Thyroid gland (tissue), 4 donors: ENCODE results near the gene TPK1. TPM values are rescaled to one million over a fixed set of nuclear protein-coding genes. Genes with fewer than 3 reads are reported as not detected.

ENCODE experiments used
- DNase-seq, 2 donors: peaks; one replicate each; pipeline ENCODE4 v3.0.0-alpha.2; 2019
- H3K27ac ChIP-seq, 3 donors: fragments of 200-600 bp; sonication (generic); 1 replicate in 2 of 3; 2 replicates in 1 of 3; pipeline ENCODE4 v1.5.1; 2016 to 2019; ENCODE audit warnings: mild to moderate bottlenecking in 1 of 3, moderate library complexity in 1 of 3
- H3K27me3 ChIP-seq: fragments of 200-600 bp; sonication (generic); one replicate; pipeline ENCODE4 v1.5.1; 2019
- H3K36me3 ChIP-seq, 2 donors: fragments of 200-600 bp; sonication (generic); one replicate each; pipeline ENCODE4 v1.5.1; 2016 to 2019
- H3K4me1 ChIP-seq, 2 donors: fragments of 200-600 bp; sonication (generic); one replicate each; pipeline ENCODE4 v1.5.1; 2017 to 2019
- H3K4me3 ChIP-seq, 3 donors: fragments of 200-600 bp; sonication (generic); replicated peaks in 1 of 3; 1 replicate in 2 of 3; 2 replicates in 1 of 3; pipeline ENCODE4 v1.5.1; 2016; ENCODE audit warnings: mild to moderate bottlenecking in 1 of 3
- H3K9me3 ChIP-seq: fragments of 200-600 bp; sonication (generic); one replicate; pipeline ENCODE4 v1.5.1; 2017
- CTCF ChIP-seq, 6 experiments: fragments of 200-600 bp in 3 of 6; fragments of 450-650 bp in 3 of 6; sonication (generic) in 3 of 6; IDR thresholded peaks; one replicate each; pipeline ENCODE4 v1.5.1; 2016 to 2019; ENCODE audit warnings: antibody characterized with exemption in 6 of 6, mild to moderate bottlenecking in 2 of 6, inconsistent platforms in 1 of 6, moderate library complexity in 1 of 6
- POLR2A ChIP-seq, 2 donors: fragments of 450-650 bp; IDR thresholded peaks; one replicate each; pipeline ENCODE4 v1.6.1; 2017; ENCODE audit warnings: antibody characterized with exemption in 2 of 2, mild to moderate bottlenecking in 2 of 2, moderate library complexity in 1 of 2
- WGBS, 2 donors: methylation state at CpG; one replicate each; pipeline ENCODE4 v1.1.5; 2017; 5-methylcytosine and 5-hydroxymethylcytosine counted together
- intact Hi-C: fragments of 100-400 bp; cut with DNase I; formaldehyde crosslinking; loops from one replicate; pipeline ENCODE4 v1.15.1; 2023
- total RNA-seq, 4 donors: library from RNA; depleted of rRNA; stranded (reverse); fragments of >200 nt; gene quantifications; one replicate each; pipeline ENCODE4 v1.2.3, GENCODE V29; 2016

TPK1 gene
- total RNA-seq, 4 donors from 2014 or later, result 2.6 to 10.4 (median 6.2) TPM

- Histone ChIP-seq H3K36me3 (no peaks in the 10 kb centered on the region), H3K27ac (no peak overlapping the region), H3K4me3 (no peak overlapping the region), H3K4me1 (no peaks in the 10 kb centered on the region), H3K27me3 (no peaks in the 10 kb centered on the region), H3K9me3 (no peaks in the 10 kb centered on the region)
- no peak for TF ChIP-seq POLR2A (IDR thresholded peaks at IDR 0.05)
- TF ChIP-seq CTCF (IDR thresholded peaks at IDR 0.05), result no peak
- intact Hi-C loops, result no loop called here
- DNase-seq, result no peak
Observed at GRCh38 chr7:144594580-144594979, 241.3 kb downstream of the TPK1 start.

- H3K4me1 ChIP-seq, result no peaks in the 10 kb centered on the region
- 73 to 74% methylated on average over 4 of the region's 4 CpGs for WGBS, 2 donors
- H3K27me3 ChIP-seq, result no peaks in the 10 kb centered on the region
- no peaks in the 10 kb centered on the region for H3K36me3 ChIP-seq
- no peak for DNase-seq
- no peak overlapping the region for H3K27ac ChIP-seq
- H3K4me3 ChIP-seq, result no peak overlapping the region
- no peaks in the 10 kb centered on the region for H3K9me3 ChIP-seq
- TF ChIP-seq CTCF (IDR thresholded peaks at IDR 0.05) (no peak), POLR2A (IDR thresholded peaks at IDR 0.05) (no peak)
- intact Hi-C loops, result no loop called here
Observed at GRCh38 chr7:144588559-144589051, 247.2 kb downstream of the TPK1 start.

- Histone ChIP-seq H3K36me3 (no peaks in the 10 kb centered on the region), H3K27ac (no peak overlapping the region), H3K27me3 (no peaks in the 10 kb centered on the region), H3K4me1 (no peaks in the 10 kb centered on the region), H3K4me3 (no peak overlapping the region), H3K9me3 (no peaks in the 10 kb centered on the region)
- TF ChIP-seq POLR2A (IDR thresholded peaks at IDR 0.05) (no peak), CTCF (IDR thresholded peaks at IDR 0.05) (no peak)
- WGBS, 2 donors, result 88 to 95% methylated on average over 1 of the region's 1 CpG
- DNase-seq, result no peak
- intact Hi-C loops, result no loop called here
Observed at GRCh38 chr7:144587701-144588100, 248.2 kb downstream of the TPK1 start.

GRCh38 chr7:144584726-144585125 is 251.1 kb downstream of the TPK1 start:
- DNase-seq, result no peak
- Histone ChIP-seq H3K9me3 (no peaks in the 10 kb centered on the region), H3K4me3 (no peak overlapping the region), H3K36me3 (no peaks in the 10 kb centered on the region), H3K27me3 (no peaks in the 10 kb centered on the region), H3K27ac (no peak overlapping the region), H3K4me1 (no peaks in the 10 kb centered on the region)
- WGBS, 2 donors, result 92 to 93% methylated on average over 3 of the region's 3 CpGs
- TF ChIP-seq CTCF (IDR thresholded peaks at IDR 0.05), result no peak
- TF ChIP-seq POLR2A (IDR thresholded peaks at IDR 0.05), result no peak
- intact Hi-C loops, result no loop called here

- intact Hi-C loops, result no loop called here
- Histone ChIP-seq H3K4me3 (no peak overlapping the region), H3K36me3 (no peaks in the 10 kb centered on the region), H3K27ac (no peak overlapping the region), H3K9me3 (no peaks in the 10 kb centered on the region), H3K27me3 (no peaks in the 10 kb centered on the region), H3K4me1 (no peaks in the 10 kb centered on the region)
- 88 to 98% methylated on average over 1 of the region's 1 CpG for WGBS, 2 donors
- no peak for DNase-seq
- TF ChIP-seq POLR2A (IDR thresholded peaks at IDR 0.05), result no peak
- no peak for TF ChIP-seq CTCF (IDR thresholded peaks at IDR 0.05)
Observed at GRCh38 chr7:144579687-144580086, 256.2 kb downstream of the TPK1 start.
